GM13977 (cell line): ENCODE measurements around the gene TULP4.

Experiments
- DNase-seq: peaks from one replicate; pipeline ENCODE4 v3.0.0; 2012; ENCODE audit warnings: low spot score
- CTCF ChIP-seq: IDR thresholded peaks from 2 replicates; pipeline ENCODE4 v1.5.1; 2012; ENCODE audit warnings: mild to moderate bottlenecking, control low read depth; ENCODE audit not compliant: insufficient read depth; ENCODE audit errors: extremely low read depth, missing control alignments
- in situ Hi-C: fragments of 300-500 bp; cut with MboI; formaldehyde crosslinking; loops from one replicate; pipeline ENCODE4 v1.12.0; 2022; ENCODE audit warnings: low sequenced_read_pairs, low pct_unique_long_range_greater_than_20kb, mixed read lengths, inconsistent platforms; ENCODE audit not compliant: unreplicated experiment

TULP4 gene

GRCh38 chr6:158480989-158481388 lies 168.7 kb downstream of the TULP4 start:
- no peak for DNase-seq
- in situ Hi-C loops, result no loop called here
- no peak for TF ChIP-seq CTCF

- in situ Hi-C loops, result no loop called here
Measured at GRCh38 chr6:158481690-158482473, 169.6 kb downstream of the TULP4 start.

GRCh38 chr6:158485431-158485830 lies 173.2 kb downstream of the TULP4 start:
- no peak for TF ChIP-seq CTCF
- no peak for DNase-seq
- in situ Hi-C loops, result no loop called here

More at GRCh38 chr6:158481690-158482473, 169.6 kb downstream of the TULP4 start:
- no peak for DNase-seq
- TF ChIP-seq CTCF, result no peak

- no peak for DNase-seq
- in situ Hi-C loops, result no loop called here
- no peak for TF ChIP-seq CTCF
Measured at GRCh38 chr6:158487495-158487894, 175.2 kb downstream of the TULP4 start.

DNA sequence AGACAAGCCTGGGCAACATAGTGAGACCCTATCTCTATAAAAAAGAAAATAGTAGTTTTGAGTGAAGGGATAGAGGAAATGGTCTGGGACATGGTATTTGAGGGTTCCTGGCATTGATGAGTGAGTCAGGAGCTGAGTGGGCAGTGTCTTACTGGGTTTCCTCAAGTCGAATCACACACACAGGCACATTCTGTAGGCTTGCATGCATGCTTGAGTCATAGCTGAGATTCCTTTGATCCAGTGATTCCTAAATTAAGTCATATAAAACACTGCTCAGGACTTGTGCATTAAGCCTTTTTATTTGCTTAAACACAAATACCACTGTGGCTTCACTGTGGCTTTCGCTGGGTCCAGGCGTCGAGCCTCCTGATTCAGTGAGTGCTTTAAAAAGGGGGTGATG lies 175.8 kb downstream of the TULP4 start:
- in situ Hi-C loops, result no loop called here
- TF ChIP-seq CTCF, result no peak
- DNase-seq, result no peak

- no peak for DNase-seq
- TF ChIP-seq CTCF, result no peak
- in situ Hi-C loops, result no loop called here
Measured at GRCh38 chr6:158489441-158489840, 177.2 kb downstream of the TULP4 start.
